Measurements from ENCODE around the gene EMC7. TPM values are rescaled to one million over a fixed set of nuclear protein-coding genes. Genes with fewer than 3 reads are reported as not detected.

Gene EMC7
- total RNA-seq, 1 donor from 2014 or later: 37.4 TPM

GRCh38 chr15:34114215-34114614 is 12.6 kb upstream of the EMC7 start:
- no peak for TF ChIP-seq CTCF (conservative IDR thresholded peaks at IDR 0.05; ENCODE audit: low read depth, low read length)
- no peak for DNase-seq (ENCODE audit: low read depth)
- no peak overlapping the region for H3K4me3 ChIP-seq (ENCODE audit: low read depth, low read length)

- no peak for DNase-seq (ENCODE audit: low read depth)
- H3K4me3 ChIP-seq (ENCODE audit: low read depth, low read length): no peak overlapping the region
- no peak for TF ChIP-seq CTCF (conservative IDR thresholded peaks at IDR 0.05; ENCODE audit: low read depth, low read length)
These were observed 9.8 kb upstream of the EMC7 start for GRCh38 chr15:34111488-34111887.

GRCh38 chr15:34109797-34110663 is 8.4 kb upstream of the EMC7 start:
- peak; percentile 85 for TF ChIP-seq CTCF (conservative IDR thresholded peaks at IDR 0.05; ENCODE audit: low read depth, low read length)
- peak; percentile 4 for DNase-seq (ENCODE audit: low read depth)
- H3K4me3 ChIP-seq (ENCODE audit: low read depth, low read length): no peak overlapping the region

- DNase-seq (ENCODE audit: low read depth): no peak
- TF ChIP-seq CTCF (conservative IDR thresholded peaks at IDR 0.05; ENCODE audit: low read depth, low read length): no peak
These were observed 5.7 kb upstream of the EMC7 start for GRCh38 chr15:34107315-34107714.

GRCh38 chr15:34106423-34106822 is 4.8 kb upstream of the EMC7 start:
- TF ChIP-seq CTCF (conservative IDR thresholded peaks at IDR 0.05; ENCODE audit: low read depth, low read length): no peak
- DNase-seq (ENCODE audit: low read depth): no peak
- no peak overlapping the region for H3K4me3 ChIP-seq (ENCODE audit: low read depth, low read length)

More at GRCh38 chr15:34107315-34107714, 5.7 kb upstream of the EMC7 start:
- H3K4me3 ChIP-seq (ENCODE audit: low read depth, low read length): no peak overlapping the region

- H3K4me3 ChIP-seq (ENCODE audit: low read depth, low read length): peak overlapping the region; percentile 98
- TF ChIP-seq CTCF (conservative IDR thresholded peaks at IDR 0.05; ENCODE audit: low read depth, low read length): no peak
- DNase-seq (ENCODE audit: low read depth): no peak
These were observed 688 bp upstream of the EMC7 start for GRCh38 chr15:34102175-34102925.

Data from epithelial cell of proximal tubule (primary cell).